Stimulated activated naive B cell treated with anti-CD40 and anti-IgM and Interleukin-4, amounts not matched to agents 10 μg/mL and 1 μg/mL and 100 μg/mL, for 72 hours (primary cell): ENCODE data around the gene FUT1.
"Not testable (repeated sequence)": the region's sequence is repeated elsewhere in the genome, so short reads cannot be mapped to it uniquely, and the experiment has no call there.

Source experiments
- ATAC-seq, 2 donors: fragments of 150-1000 bp; cut with Tn5 transposase; replicated peaks; 2 replicates each; pipeline ENCODE4 v1.10.0; 2021; ENCODE audit warnings: moderate library complexity in 1 of 2
- DNase-seq: peaks from one replicate; pipeline ENCODE4 v3.0.0; 2021
- H3K27ac Mint-ChIP-seq: one replicate; pipeline ENCODE4 v1.8.0; 2022; ENCODE audit warnings: mild to moderate bottlenecking, mixed read lengths
- H3K27me3 Mint-ChIP-seq, 2 donors: one replicate each; pipeline ENCODE4 v1.8.0; 2022; ENCODE audit warnings: mixed read lengths in 2 of 2
- H3K36me3 Mint-ChIP-seq, 2 donors: one replicate each; pipeline ENCODE4 v1.8.0; 2022; ENCODE audit warnings: mixed read lengths in 2 of 2, mild to moderate bottlenecking in 1 of 2
- H3K4me1 Mint-ChIP-seq, 2 donors: one replicate each; pipeline ENCODE4 v1.8.0; 2022; ENCODE audit warnings: mixed read lengths in 2 of 2, mild to moderate bottlenecking in 1 of 2
- H3K4me3 Mint-ChIP-seq, 2 donors: one replicate each; pipeline ENCODE4 v1.8.0; 2022; ENCODE audit warnings: mild to moderate bottlenecking in 2 of 2, mixed read lengths in 2 of 2, moderate library complexity in 1 of 2
- H3K9me3 Mint-ChIP-seq, 2 donors: one replicate each; pipeline ENCODE4 v1.8.0; 2022; ENCODE audit warnings: mixed read lengths in 2 of 2, mild to moderate bottlenecking in 1 of 2

Gene FUT1

DNA sequence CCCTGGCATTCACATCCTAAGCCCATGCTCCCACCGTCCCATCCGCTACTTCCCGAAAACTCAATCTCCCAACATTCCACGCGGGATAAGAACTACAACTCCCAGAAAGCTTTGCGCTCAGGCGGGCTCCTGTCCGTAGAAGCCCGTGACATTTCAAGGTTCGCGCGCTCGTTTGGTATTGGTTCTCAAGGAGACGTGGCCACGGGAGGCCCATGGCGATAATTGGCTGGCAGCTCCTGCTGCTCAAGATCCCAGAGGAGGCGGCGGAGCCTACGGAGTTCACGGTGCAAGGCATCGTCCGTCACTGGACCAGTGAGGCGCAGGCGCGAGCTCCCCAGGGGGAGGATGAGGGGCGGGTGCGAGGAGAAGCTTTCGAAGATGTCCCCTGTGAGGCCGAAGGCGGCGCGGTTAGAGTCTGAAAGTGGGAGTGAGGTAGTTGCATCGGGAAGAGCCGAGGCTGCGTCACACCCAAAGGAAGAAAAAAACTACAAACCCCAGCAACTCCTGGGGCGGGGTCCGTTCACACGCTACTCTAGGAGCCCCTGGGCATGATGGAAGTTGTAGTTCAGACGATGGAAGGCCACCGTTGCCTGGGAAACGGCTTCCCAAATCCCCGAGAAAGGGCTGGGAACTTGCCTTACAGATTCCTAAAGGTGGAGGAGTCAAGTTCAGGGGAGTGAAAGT, 31.7 kb downstream of the FUT1 start:
- peaks cover 7 to 9% of the 10 kb centered on the region in 2 donors for H3K36me3 Mint-ChIP-seq
- peak; percentile 92 for DNase-seq
- peak; percentile 90 to 93 for ATAC-seq
- peak overlapping the region; percentile 98 for H3K27ac Mint-ChIP-seq
- H3K9me3 Mint-ChIP-seq = peaks cover 9 to 10% of the 10 kb centered on the region in 2 donors
- peak overlapping the region; percentile 92 to 96 for H3K4me3 Mint-ChIP-seq
- no peaks in the 10 kb centered on the region for H3K27me3 Mint-ChIP-seq
- peaks cover 11 to 26% of the 10 kb centered on the region in 2 donors for H3K4me1 Mint-ChIP-seq

DNA sequence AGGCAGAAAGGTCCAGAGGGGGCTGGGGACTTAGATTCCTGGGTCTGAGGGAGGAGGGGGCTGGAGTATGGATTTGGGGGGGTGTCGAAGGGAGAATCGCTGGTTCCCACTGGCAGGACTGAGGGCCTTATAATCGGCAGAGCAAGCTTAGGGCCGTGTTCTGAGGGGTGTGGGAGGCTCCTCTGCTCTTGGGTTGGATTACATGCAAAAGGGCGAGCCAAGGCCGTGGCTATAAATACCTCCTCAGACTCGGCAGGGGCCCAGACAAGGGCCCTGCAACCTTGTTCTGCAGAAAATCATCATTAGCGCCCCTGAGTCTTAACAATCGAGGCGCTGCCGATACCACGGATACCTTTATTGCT, 32.2 kb downstream of the FUT1 start:
- H3K4me3 Mint-ChIP-seq = peak overlapping the region; percentile 92 to 96
- ATAC-seq (peak; percentile 24 to 30), DNase-seq (no peak)
- no peak overlapping the region for H3K27ac Mint-ChIP-seq
- H3K36me3 Mint-ChIP-seq = peaks cover 4 to 5% of the 10 kb centered on the region in 2 donors
- peaks cover 6% of the 10 kb centered on the region in 2 donors for H3K9me3 Mint-ChIP-seq
- peaks cover 8 to 27% of the 10 kb centered on the region in 2 donors for H3K4me1 Mint-ChIP-seq
- no peaks in the 10 kb centered on the region for H3K27me3 Mint-ChIP-seq

DNA sequence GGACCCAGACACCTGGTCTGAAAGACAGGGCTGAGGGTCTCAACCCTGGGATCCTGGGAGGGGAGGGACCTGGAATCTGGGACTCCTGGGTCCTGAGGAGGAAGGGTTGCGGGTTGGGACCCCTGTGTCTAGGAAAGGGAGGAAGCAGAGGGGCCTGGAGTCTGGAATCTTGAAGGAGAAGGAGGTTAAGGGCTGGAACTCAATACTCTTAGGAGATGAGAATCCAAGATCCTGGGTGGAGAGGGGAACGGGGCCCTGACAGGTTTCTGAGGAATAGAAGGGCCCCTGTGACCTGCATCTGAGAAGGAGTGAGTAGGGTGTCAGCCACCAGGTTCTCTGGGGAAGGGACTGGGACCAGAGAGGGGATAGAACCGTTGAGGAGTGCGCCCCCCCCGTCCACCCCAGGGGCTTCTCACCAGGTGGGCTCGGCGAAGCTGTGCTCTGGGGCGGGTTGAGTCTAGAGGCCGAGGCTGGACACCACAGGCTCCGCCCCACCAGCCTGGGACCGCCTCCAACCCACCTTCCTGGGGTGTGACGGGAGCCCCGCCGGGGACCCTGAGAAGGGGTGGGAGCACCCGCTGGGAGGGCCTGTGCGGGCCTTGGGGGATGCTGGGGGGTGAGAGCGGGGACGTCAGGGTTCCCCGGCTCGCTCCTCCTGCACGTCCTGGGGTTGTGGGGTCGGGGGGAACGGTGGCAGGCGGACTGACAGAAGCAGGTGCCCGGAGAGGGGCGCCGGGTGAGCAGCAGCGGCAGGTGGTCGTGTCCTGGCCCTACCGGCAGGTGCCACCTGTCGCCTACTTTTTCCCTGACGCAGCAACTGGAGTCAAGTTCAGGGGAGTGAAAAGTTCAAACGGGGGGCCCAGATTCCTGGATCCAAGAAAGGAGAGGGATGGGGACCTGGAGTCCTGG, 32.9 kb downstream of the FUT1 start, which contains the start of gene MAMSTR:
Gene MAMSTR, minus strand, starts transcription at position 463 of the 909 bp plus-strand sequence. CDS start 694 bp downstream, outside the sequence.
- no peaks in the 10 kb centered on the region for H3K9me3 Mint-ChIP-seq
- no peaks in the 10 kb centered on the region for H3K27me3 Mint-ChIP-seq
- ATAC-seq (no peak), DNase-seq (no peak)
- H3K27ac Mint-ChIP-seq = peak within 1 kb of the TSS; percentile 98
- H3K36me3 Mint-ChIP-seq = no peaks in the 10 kb centered on the region
- H3K4me3 Mint-ChIP-seq = peak within 1 kb of the TSS; percentile 92 to 96
- peaks cover 5 to 27% of the 10 kb centered on the region in 2 donors for H3K4me1 Mint-ChIP-seq

DNA sequence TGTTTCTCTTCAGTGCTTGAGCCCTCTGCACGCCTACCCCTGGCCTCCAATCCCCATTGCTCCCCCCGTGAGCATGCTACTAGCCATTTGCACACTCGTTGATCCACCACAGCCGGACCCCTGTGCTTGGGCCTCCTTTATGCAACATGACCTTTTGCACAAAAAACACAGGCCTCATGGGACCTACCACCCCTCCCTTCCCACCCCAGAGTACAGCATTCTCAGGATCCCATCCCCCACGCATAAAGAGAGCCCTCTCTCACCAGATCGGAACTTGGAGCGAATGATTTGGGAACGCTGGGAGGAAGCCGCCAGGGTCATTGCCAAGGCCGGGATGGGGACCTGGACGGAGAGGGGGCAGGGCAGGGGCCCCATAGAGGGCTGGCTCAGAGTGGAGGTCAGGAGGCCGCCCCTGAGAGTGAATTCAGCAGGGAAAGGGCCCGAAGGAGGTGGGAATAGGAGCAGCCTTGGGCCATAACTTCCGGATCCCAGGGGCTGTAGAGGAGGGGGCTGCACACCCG, 33.7 kb downstream of the FUT1 start:
- peaks cover 7 to 27% of the 10 kb centered on the region in 2 donors for H3K4me1 Mint-ChIP-seq
- H3K27ac Mint-ChIP-seq = no peak overlapping the region
- no peak for DNase-seq

DNA sequence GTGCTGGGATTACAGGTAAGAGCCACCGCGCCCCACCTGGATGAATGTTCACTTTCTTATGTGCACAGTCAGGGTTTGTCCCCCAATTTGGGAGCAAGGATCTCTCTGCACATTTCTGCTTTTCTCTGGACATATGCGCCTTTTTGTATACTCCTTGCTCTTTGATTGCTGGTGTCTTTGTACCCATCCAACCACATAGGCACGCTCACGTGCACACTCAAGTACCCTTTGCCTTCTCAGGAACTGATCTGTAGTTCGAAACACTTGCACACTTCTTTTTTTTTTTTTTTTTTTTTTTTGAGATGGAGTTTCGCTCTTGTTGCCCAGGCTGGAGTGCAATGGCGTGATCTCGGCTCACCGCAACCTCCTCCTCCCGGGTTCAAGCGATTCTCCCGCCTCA, 34.3 kb downstream of the FUT1 start:
- not testable (repeated sequence) for H3K27ac Mint-ChIP-seq, DNase-seq, H3K27me3 Mint-ChIP-seq, H3K36me3 Mint-ChIP-seq, H3K4me3 Mint-ChIP-seq, ATAC-seq, H3K9me3 Mint-ChIP-seq
- H3K4me1 Mint-ChIP-seq = peaks cover 11 to 33% of the 10 kb centered on the region in 2 donors

More for the DNA sequence above, 33.7 kb downstream of the FUT1 start:
- no peak for ATAC-seq
- Mint-ChIP-seq H3K4me3 (no peak overlapping the region), H3K36me3 (no peaks in the 10 kb centered on the region), H3K27me3 (no peaks in the 10 kb centered on the region), H3K9me3 (no peaks in the 10 kb centered on the region)

DNA sequence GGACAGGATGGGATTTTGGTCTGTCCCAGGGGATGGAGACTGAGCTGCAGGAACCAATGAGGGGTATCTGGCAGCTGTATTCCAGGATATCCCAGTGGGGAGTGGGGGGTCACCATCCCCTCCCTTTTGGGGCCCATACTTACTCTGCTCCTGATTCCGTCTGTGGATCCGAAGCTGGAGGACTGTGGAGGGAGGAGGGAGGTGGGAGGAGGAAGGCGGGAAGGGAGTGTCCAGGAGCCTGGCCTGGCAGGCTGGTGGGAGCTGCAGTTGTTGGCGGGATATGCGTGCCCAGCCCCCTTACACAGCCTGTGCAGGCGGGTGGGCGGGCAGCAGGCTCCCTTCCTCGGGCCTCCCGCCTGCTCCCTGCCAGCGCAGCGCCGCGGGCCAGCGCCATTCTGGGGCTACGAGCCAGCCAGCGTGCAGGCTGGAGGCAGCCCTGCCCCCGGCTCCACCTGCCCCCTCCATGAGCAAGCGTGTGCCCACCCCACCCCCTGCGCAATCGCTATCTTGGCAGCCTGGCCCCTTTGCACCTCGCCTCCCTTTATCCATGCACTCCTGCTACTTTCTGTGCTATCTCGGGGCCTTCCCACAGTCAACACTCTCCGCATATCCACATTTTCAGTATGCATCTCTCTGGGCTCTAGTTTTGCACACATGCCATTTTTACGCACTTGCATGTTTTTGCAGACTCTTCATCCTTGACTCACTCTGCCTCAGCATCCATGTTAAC, 35.7 kb downstream of the FUT1 start:
- Mint-ChIP-seq H3K9me3 (no peaks in the 10 kb centered on the region), H3K27ac (no peak overlapping the region), H3K27me3 (no peaks in the 10 kb centered on the region), H3K4me1 (peaks cover 12 to 40% of the 10 kb centered on the region in 2 donors), H3K4me3 (no peak overlapping the region), H3K36me3 (no peaks in the 10 kb centered on the region)
- ATAC-seq = no peak
- no peak for DNase-seq

DNA sequence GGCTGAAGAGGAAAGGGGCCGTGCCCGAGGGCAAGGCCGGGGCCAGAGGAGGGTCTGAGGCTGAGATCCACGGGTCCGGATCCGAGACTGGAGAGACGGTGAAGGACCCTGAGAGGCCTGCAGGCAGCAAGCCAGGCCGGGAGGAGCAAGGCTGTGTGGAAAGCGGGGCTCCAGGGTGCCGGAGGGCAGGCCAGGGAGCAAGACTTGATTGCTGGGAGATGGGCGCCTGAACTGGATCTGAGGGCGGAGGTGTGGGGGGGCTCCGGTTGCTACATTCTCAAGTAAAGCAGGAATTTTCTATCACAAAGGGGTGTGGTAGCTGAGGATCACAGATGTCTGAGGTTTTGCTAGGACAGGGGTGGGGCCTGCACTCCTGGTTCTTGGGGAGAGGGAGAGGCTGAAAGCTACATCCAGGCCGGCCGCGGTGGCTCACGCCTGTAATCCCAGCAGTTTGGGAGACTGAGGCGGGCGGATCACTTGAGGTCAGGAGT, 36.7 kb downstream of the FUT1 start:
- Mint-ChIP-seq H3K4me3 (no peak overlapping the region), H3K27me3 (no peaks in the 10 kb centered on the region)

DNA sequence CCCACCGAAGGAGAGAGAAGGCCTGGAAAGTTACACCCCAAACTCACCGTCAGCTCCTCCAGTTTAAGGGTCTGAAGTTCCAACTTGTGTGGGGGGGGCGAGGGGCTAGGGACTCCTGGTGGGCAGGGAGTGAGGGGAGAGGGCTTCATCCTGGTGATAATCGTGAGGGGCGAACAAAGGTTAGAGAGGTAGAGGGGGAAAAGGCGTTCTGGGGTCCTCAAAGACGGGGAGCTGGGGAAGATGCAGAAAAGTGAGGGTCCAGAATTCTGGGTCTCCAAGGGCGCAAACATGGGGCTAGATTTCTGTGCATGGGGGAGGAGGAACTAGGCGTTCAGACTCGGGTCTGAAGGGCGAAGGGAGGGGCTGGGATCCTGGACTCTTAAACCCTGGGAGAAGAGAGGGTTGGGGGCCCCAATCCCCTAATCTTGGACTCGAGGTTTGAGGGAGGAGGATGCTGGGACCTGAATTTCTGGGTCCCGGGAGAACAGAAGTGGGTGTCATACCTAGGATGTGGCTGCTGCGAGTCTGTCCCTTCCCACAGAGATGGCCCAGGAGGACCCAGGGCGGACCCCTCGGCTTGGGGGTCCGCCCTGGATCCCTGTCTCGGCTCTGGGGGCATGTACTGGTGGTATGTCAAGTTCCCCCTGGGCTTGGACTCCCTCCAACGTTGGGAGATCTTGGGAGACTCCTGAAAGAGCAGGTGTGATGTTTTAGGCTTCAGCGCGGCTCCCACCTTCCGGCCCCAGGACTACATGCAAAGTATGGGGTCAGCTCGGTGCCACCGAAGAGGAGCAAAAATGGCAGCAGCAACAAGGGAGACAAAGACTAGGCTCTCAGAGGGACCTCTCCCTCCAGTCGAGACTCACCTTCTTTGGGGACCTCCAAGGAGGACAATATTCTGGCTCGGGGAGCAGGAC, 37.4 kb downstream of the FUT1 start:
- Mint-ChIP-seq H3K27ac (peak overlapping the region; percentile 95), H3K27me3 (no peaks in the 10 kb centered on the region), H3K4me1 (peaks cover 10 to 28% of the 10 kb centered on the region in 2 donors), H3K9me3 (peaks cover 0 to 1% of the 10 kb centered on the region in 2 donors), H3K4me3 (peak overlapping the region; percentile 85 to 88), H3K36me3 (peaks cover 0 to 9% of the 10 kb centered on the region in 2 donors)
- ATAC-seq (no peak), DNase-seq (no peak)

More for the DNA sequence above, 36.7 kb downstream of the FUT1 start:
- DNase-seq = no peak
- H3K4me1 Mint-ChIP-seq = peaks cover 10 to 32% of the 10 kb centered on the region in 2 donors
- H3K36me3 Mint-ChIP-seq = peaks cover 0 to 8% of the 10 kb centered on the region in 2 donors
- no peak overlapping the region for H3K27ac Mint-ChIP-seq
- ATAC-seq = no peak
- H3K9me3 Mint-ChIP-seq = peaks cover 0 to 1% of the 10 kb centered on the region in 2 donors

DNA sequence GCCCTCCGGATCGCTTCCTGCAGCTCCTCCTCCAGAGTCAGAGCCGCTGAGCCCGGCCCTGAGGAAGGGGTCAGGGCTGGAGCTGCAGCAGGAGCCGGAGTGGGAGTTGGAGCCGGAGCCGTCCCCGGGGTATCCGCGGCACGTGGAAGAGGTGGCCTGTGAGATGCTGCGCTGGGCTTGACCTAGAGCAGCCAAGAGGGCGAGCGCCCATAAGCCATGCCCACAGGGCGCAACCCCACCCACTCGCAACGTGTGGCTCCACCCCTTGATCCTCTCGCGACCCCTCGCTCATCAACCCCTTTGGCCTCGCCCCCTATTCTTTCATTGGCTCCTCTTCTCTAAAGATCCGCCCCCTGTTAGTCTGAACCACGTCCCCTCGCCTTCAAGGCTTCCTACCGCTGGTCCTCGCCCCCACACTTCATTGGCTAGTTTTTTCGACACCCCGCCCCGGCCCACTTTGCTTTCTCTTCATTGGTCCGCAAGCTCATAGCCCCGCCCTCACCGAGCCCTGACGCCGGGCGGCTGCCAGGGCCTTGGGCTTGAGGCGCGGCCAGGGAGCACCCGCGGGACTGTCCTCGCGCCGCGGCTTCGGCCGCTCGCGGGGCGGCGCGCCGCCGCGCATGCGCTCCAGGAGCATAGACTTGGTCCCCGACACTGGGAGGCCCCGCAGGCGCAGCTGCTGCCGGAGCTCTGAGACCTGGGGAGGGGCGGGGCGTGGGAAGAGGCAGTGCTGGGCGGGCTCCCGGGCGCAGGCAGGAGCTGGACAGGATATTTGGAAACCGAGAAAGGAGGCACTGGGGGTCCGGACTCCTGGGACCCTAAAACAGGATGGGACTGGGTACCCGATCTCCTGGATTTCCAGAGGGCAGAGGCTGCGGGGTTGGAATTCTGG, 38.3 kb downstream of the FUT1 start:
- Mint-ChIP-seq H3K27ac (peak overlapping the region; percentile 95), H3K4me1 (peaks cover 10 to 28% of the 10 kb centered on the region in 2 donors), H3K9me3 (peaks cover 0 to 1% of the 10 kb centered on the region in 2 donors), H3K36me3 (peaks cover 0 to 9% of the 10 kb centered on the region in 2 donors), H3K27me3 (no peaks in the 10 kb centered on the region), H3K4me3 (peak overlapping the region; percentile 85 to 88)
- peak; percentile 91 to 94 for ATAC-seq
- DNase-seq = peak; percentile 99

DNA sequence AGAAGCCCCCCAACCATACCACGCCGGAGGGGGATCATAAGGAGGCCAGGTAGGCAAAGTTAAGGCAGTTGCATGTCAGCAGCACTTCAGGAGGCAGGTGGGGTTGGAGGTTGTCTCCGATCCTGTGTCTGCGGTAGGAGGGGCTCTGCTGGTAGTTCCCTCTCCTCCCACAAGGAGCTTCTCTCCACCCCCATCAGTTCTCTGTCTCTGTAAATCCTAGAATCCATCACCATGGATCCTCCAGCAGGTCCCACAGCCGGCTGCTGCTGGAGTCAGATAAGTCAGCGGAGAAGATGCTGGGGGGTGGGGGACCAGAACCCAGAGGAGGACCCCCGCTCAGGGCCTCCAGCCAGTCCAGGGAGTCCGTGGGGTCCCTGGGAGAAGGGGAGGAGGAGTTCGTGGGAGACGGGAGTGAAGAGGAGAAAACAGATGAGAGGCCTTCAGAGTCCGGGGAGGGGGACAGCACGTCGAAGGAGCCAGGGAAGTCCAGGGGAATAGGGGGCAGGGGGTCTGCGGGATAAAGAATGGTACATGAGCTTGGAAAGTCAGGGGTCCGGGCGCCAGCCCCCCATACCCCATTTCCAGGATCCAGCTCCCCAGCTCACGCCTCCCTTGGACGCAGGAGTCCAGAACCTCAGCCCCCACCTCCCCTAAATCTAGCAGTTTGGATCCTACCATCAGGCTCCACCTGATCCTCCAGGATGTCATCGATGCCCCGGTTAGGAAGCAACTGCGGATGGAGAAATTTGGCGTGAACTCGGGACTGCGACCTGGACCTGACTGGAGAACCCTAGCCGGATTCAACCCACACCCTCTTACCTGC, 39.2 kb downstream of the FUT1 start:
- peak overlapping the region; percentile 16 for H3K27ac Mint-ChIP-seq
- H3K4me1 Mint-ChIP-seq = peaks cover 10 to 28% of the 10 kb centered on the region in 2 donors
- peak overlapping the region; percentile 85 to 88 for H3K4me3 Mint-ChIP-seq
- peaks cover 0 to 1% of the 10 kb centered on the region in 2 donors for H3K9me3 Mint-ChIP-seq
- no peak for DNase-seq
- H3K36me3 Mint-ChIP-seq = peaks cover 0 to 9% of the 10 kb centered on the region in 2 donors
- no peaks in the 10 kb centered on the region for H3K27me3 Mint-ChIP-seq
- ATAC-seq = no peak

DNA sequence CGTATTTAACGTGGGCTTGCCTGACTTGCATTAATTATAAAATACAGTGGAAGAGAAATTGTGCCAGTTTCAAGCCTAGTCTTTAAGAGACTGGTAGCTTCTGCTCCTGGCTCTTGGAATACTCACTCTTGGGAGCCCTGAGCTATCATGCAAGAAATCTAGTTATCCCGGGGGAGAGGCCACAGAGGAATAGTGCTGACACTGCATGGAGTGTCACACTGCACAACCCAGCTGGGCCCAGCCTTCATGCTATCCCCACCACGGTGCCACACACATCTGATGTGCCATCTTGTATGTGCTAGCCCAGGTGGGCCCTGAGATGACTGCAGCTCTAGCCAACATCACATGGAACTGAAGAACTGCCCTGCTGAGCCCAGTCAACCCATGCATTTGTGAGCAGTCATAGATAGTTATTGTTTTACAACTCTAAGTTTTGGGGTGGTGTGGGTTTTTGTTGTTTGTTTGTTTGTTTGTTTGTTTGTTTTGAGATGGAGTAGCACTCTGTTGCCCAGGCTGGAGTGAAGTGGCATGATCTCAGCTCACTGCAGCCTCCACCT, 41.3 kb downstream of the FUT1 start:
- H3K9me3 Mint-ChIP-seq = peaks cover 0 to 1% of the 10 kb centered on the region in 2 donors
- H3K36me3 Mint-ChIP-seq = peaks cover 0 to 13% of the 10 kb centered on the region in 2 donors
- DNase-seq (no peak), ATAC-seq (no peak)
- H3K4me3 Mint-ChIP-seq = no peak overlapping the region
- H3K27ac Mint-ChIP-seq = no peak overlapping the region
- H3K27me3 Mint-ChIP-seq = no peaks in the 10 kb centered on the region
- H3K4me1 Mint-ChIP-seq = peaks cover 10 to 28% of the 10 kb centered on the region in 2 donors
